K562 (cell line): Measurements from ENCODE around the gene TESK2. TPM values are rescaled to one million over a fixed set of nuclear protein-coding genes. Genes with fewer than 3 reads are reported as not detected.
A peak's percentile ranks its signal among the peaks of the same experiment; 100 is the strongest.

Experiments
- AFF4 ChIP-seq: sonication (generic); formaldehyde crosslinking; IDR thresholded peaks from 2 replicates; pipeline ENCODE4 v1.8.0; 2023; ENCODE audit warnings: mild to moderate bottlenecking, missing genetic modification reagents
- ATF4 ChIP-seq: fragments of 450-650 bp; formaldehyde crosslinking; IDR thresholded peaks from 2 replicates; pipeline ENCODE4 v1.4.0; 2022; ENCODE audit warnings: mild to moderate bottlenecking, moderate library complexity
- CGGBP1 ChIP-seq: fragments of 250-450 bp; sonication (Bioruptor Pico); IDR thresholded peaks from 2 replicates; pipeline ENCODE4 v1.9.0; 2021; ENCODE audit warnings: mild to moderate bottlenecking
- DNMT1 ChIP-seq: fragments of 450-650 bp; IDR thresholded peaks from 2 replicates; pipeline ENCODE4 v1.6.1; 2016; ENCODE audit warnings: antibody characterized with exemption, mild to moderate bottlenecking
- ESRRB ChIP-seq: fragments of 250-450 bp; sonication (Bioruptor Pico); IDR thresholded peaks from 2 replicates; pipeline ENCODE4 v1.5.0; 2020; ENCODE audit warnings: mild to moderate bottlenecking, moderate library complexity, borderline replicate concordance
- EZH2 ChIP-seq: IDR thresholded peaks from 2 replicates; pipeline ENCODE4 v1.6.1; 2012; ENCODE audit warnings: low read depth, mild to moderate bottlenecking, inconsistent platforms, low read length, borderline replicate concordance
- GABPB2 ChIP-seq: fragments of 250-450 bp; sonication (Bioruptor Pico); conservative IDR thresholded peaks from 2 replicates; pipeline ENCODE4 v1.5.1; 2021; ENCODE audit warnings: mild to moderate bottlenecking
- HMG20A ChIP-seq: fragments of 450-650 bp; formaldehyde crosslinking; conservative IDR thresholded peaks from 2 replicates; pipeline ENCODE4 v1.4.0; 2020; ENCODE audit warnings: mild to moderate bottlenecking, mixed read lengths
- KLF6 ChIP-seq: fragments of 250-450 bp; sonication (Bioruptor Pico); IDR thresholded peaks from 2 replicates; pipeline ENCODE4 v1.4.0; 2020; ENCODE audit warnings: mild to moderate bottlenecking, moderate library complexity, borderline replicate concordance
- MEF2D ChIP-seq: conservative IDR thresholded peaks from 2 replicates; pipeline ENCODE4 v1.6.1; 2016; ENCODE audit warnings: low read depth, missing genetic modification characterization, missing compliant biosample characterization
- NR4A1 ChIP-seq, 2 experiments: fragments of 250-450 bp in 1 of 2; fragments of 450-650 bp in 1 of 2; sonication (Bioruptor Pico) in 1 of 2; IDR thresholded peaks; 2 replicates each; pipeline versions ENCODE4 v1.4.0 to v1.6.1; 2016 to 2020; ENCODE audit warnings: mild to moderate bottlenecking in 2 of 2, missing compliant biosample characterization in 1 of 2, missing genetic modification characterization in 1 of 2, moderate library complexity in 1 of 2
- RB1 ChIP-seq: fragments of 450-650 bp; IDR thresholded peaks from 2 replicates; pipeline ENCODE4 v1.6.1; 2017; ENCODE audit warnings: low read depth, mild to moderate bottlenecking
- SAFB2 ChIP-seq: fragments of 200-400 bp; formaldehyde crosslinking; IDR thresholded peaks from 2 replicates; pipeline ENCODE4 v1.6.1; 2018; ENCODE audit warnings: borderline replicate concordance, low read length, low read depth, moderate library complexity; ENCODE audit not compliant: severe bottlenecking
- SMAD1 ChIP-seq: fragments of 150-350 bp; IDR thresholded peaks from 2 replicates; pipeline ENCODE4 v1.6.1; 2014; ENCODE audit warnings: low read length, low read depth; ENCODE audit not compliant: partially characterized antibody
- ZBTB9 ChIP-seq: fragments of 450-650 bp; formaldehyde crosslinking; IDR thresholded peaks from 2 replicates; pipeline ENCODE4 v1.4.0; 2020; ENCODE audit warnings: mild to moderate bottlenecking, moderate library complexity
- ZFPM2 ChIP-seq: fragments of 250-450 bp; sonication (Bioruptor Pico); IDR thresholded peaks from 2 replicates; pipeline ENCODE4 v1.5.1; 2022; ENCODE audit warnings: mild to moderate bottlenecking
- ZNF512 ChIP-seq: IDR thresholded peaks from 2 replicates; pipeline ENCODE4 v1.6.1; 2016; ENCODE audit warnings: missing genetic modification characterization, missing compliant biosample characterization
- polyA plus RNA-seq, 8 experiments: library from polyadenylated mRNA; depleted of rRNA in 4 of 8; stranded (reverse) in 5 of 8; unstranded in 3 of 8; fragments of >200 nt; fragmentation: Nextera tagmentation in 2 of 8; fragmentation: Illumina TruSeq in 1 of 8; extraction: Ambion mirVana in 2 of 8; extraction: Trizol in 1 of 8; gene quantifications; 2 replicates each; pipeline versions ENCODE4 v1.2.1 to v1.2.3, GENCODE V29; 2011 to 2014; ENCODE audit warnings: inconsistent platforms in 1 of 8, missing spikeins in 1 of 8
- total RNA-seq, 7 experiments: library from RNA; depleted of rRNA in 6 of 7; stranded (reverse); fragments of >200 nt in 6 of 7; fragmentation: Illumina TruSeq in 2 of 7; extraction: Trizol in 2 of 7; gene quantifications; 2 replicates each; pipeline versions ENCODE4 v1.2.1 to v1.2.3, GENCODE V29; 2011 to 2021; ENCODE audit warnings: low replicate concordance in 1 of 7

Gene TESK2
- total and polyA plus RNA-seq, 9 of the 15 experiments (the other 6 are each of a cell fraction or from before 2014, with no cell fraction given): 1.6 to 5.3 (median 3.7) TPM

GRCh38 chr1:45410850-45411509, 80.0 kb downstream of the TESK2 start (continued):
- TF ChIP-seq GABPB2: no peak
- TF ChIP-seq EZH2: no peak
- TF ChIP-seq SMAD1: no peak
- TF ChIP-seq SAFB2: no peak
- no peak for TF ChIP-seq ZNF512 (tag)
- 0 out of 2 replicates have a peak, but pooled peaks have one; percentile 16 for TF ChIP-seq MEF2D (tag)
- TF ChIP-seq HMG20A (CRISPR knock-in tag): no peak
- no peak for TF ChIP-seq DNMT1
- TF ChIP-seq ZBTB9 (CRISPR knock-in tag): peak; percentile 66; the same call in 1 of the 2 replicates
- TF ChIP-seq RB1: no peak
- TF ChIP-seq AFF4 (CRISPR knock-in tag): no peak
- TF ChIP-seq NR4A1 (CRISPR knock-in tag; IDR thresholded peaks at IDR 0.05): no peak
- no peak for TF ChIP-seq NR4A1 (tag; IDR thresholded peaks at IDR 0.05)
- TF ChIP-seq ZFPM2 (CRISPR knock-in tag): no peak
- no peak for TF ChIP-seq ESRRB (CRISPR knock-in tag)
- no peak for TF ChIP-seq CGGBP1 (CRISPR knock-in tag)
- peak; percentile 84 for TF ChIP-seq KLF6
- TF ChIP-seq ATF4 (CRISPR knock-in tag): peak; percentile 30; the same call in 1 of the 2 replicates
